Muscle layer of colon (tissue), 2 donors: Measurements from ENCODE around the gene CSNK1G3.

Experiments
- H3K27ac ChIP-seq: one replicate; pipeline ENCODE4 v1.7.0; 2013; ENCODE audit warnings: low read depth, mild to moderate bottlenecking, low read length, moderate library complexity
- H3K27me3 ChIP-seq, 2 donors: one replicate each; pipeline ENCODE4 v1.7.0; 2013; ENCODE audit warnings: low read length in 2 of 2, mild to moderate bottlenecking in 2 of 2; ENCODE audit not compliant: insufficient read depth in 2 of 2, control insufficient read depth in 1 of 2
- H3K36me3 ChIP-seq: one replicate; pipeline ENCODE4 v1.7.0; 2013; ENCODE audit warnings: mild to moderate bottlenecking, low read length; ENCODE audit not compliant: insufficient read depth
- H3K4me1 ChIP-seq: one replicate; pipeline ENCODE4 v1.7.0; 2013; ENCODE audit warnings: mild to moderate bottlenecking, low read length; ENCODE audit not compliant: insufficient read depth
- H3K4me3 ChIP-seq, 2 donors: one replicate each; pipeline ENCODE4 v1.7.0; 2013; ENCODE audit warnings: low read length in 2 of 2, low read depth in 1 of 2, mild to moderate bottlenecking in 1 of 2, moderate library complexity in 1 of 2
- H3K9ac ChIP-seq: one replicate; pipeline ENCODE4 v1.7.0; 2013; ENCODE audit warnings: low read length
- H3K9me3 ChIP-seq: one replicate; pipeline ENCODE4 v1.7.0; 2013; ENCODE audit warnings: mild to moderate bottlenecking, low read length
- donor health status: abdominal sarcoma.
- donor health status: Adenocarcinoma of cecum.

The CSNK1G3 gene

GRCh38 chr5:123571927-123572326 is 60.0 kb downstream of the CSNK1G3 start:
- no peaks in the 10 kb centered on the region for H3K36me3 ChIP-seq

GRCh38 chr5:123578390-123578789 is 66.4 kb downstream of the CSNK1G3 start:
- H3K4me3 ChIP-seq = no peak overlapping the region
- H3K27ac ChIP-seq = no peak overlapping the region
- H3K9me3 ChIP-seq = no peaks in the 10 kb centered on the region
- no peaks in the 10 kb centered on the region for H3K36me3 ChIP-seq
- no peaks in the 10 kb centered on the region for H3K4me1 ChIP-seq
- H3K27me3 ChIP-seq = no peaks in the 10 kb centered on the region
- H3K9ac ChIP-seq = no peak overlapping the region

More at GRCh38 chr5:123571927-123572326, 60.0 kb downstream of the CSNK1G3 start:
- Histone ChIP-seq H3K9ac (no peak overlapping the region), H3K27me3 (no peaks in the 10 kb centered on the region), H3K9me3 (no peaks in the 10 kb centered on the region), H3K27ac (no peak overlapping the region), H3K4me1 (no peaks in the 10 kb centered on the region), H3K4me3 (no peak overlapping the region)

GRCh38 chr5:123579410-123579809 is 67.4 kb downstream of the CSNK1G3 start:
- Histone ChIP-seq H3K36me3 (no peaks in the 10 kb centered on the region), H3K9ac (no peak overlapping the region), H3K4me3 (no peak overlapping the region), H3K27ac (no peak overlapping the region), H3K4me1 (no peaks in the 10 kb centered on the region), H3K27me3 (no peaks in the 10 kb centered on the region), H3K9me3 (no peaks in the 10 kb centered on the region)

- no peak overlapping the region for H3K4me3 ChIP-seq
- no peak overlapping the region for H3K9ac ChIP-seq
- H3K36me3 ChIP-seq = no peaks in the 10 kb centered on the region
- no peaks in the 10 kb centered on the region for H3K27me3 ChIP-seq
- H3K27ac ChIP-seq = no peak overlapping the region
- H3K4me1 ChIP-seq = no peaks in the 10 kb centered on the region
- no peaks in the 10 kb centered on the region for H3K9me3 ChIP-seq
Measured at GRCh38 chr5:123582550-123583285, 70.7 kb downstream of the CSNK1G3 start.

GRCh38 chr5:123585871-123586270 is 73.9 kb downstream of the CSNK1G3 start:
- H3K36me3 ChIP-seq = no peaks in the 10 kb centered on the region
- H3K9me3 ChIP-seq = no peaks in the 10 kb centered on the region
- no peaks in the 10 kb centered on the region for H3K4me1 ChIP-seq
- H3K27ac ChIP-seq = no peak overlapping the region
- no peak overlapping the region for H3K4me3 ChIP-seq
- H3K27me3 ChIP-seq = no peaks in the 10 kb centered on the region
- no peak overlapping the region for H3K9ac ChIP-seq

- H3K4me3 ChIP-seq = no peak overlapping the region
- no peaks in the 10 kb centered on the region for H3K27me3 ChIP-seq
- H3K9ac ChIP-seq = no peak overlapping the region
- no peak overlapping the region for H3K27ac ChIP-seq
- H3K4me1 ChIP-seq = no peaks in the 10 kb centered on the region
- H3K9me3 ChIP-seq = no peaks in the 10 kb centered on the region
- H3K36me3 ChIP-seq = no peaks in the 10 kb centered on the region
Measured at GRCh38 chr5:123594434-123594833, 82.5 kb downstream of the CSNK1G3 start.

GRCh38 chr5:123597018-123597417 is 85.0 kb downstream of the CSNK1G3 start:
- Histone ChIP-seq H3K36me3 (no peaks in the 10 kb centered on the region), H3K4me1 (no peaks in the 10 kb centered on the region), H3K9me3 (no peaks in the 10 kb centered on the region), H3K9ac (no peak overlapping the region), H3K27ac (no peak overlapping the region), H3K27me3 (no peaks in the 10 kb centered on the region), H3K4me3 (no peak overlapping the region)

- no peak overlapping the region for H3K27ac ChIP-seq
- no peak overlapping the region for H3K4me3 ChIP-seq
- no peaks in the 10 kb centered on the region for H3K27me3 ChIP-seq
- H3K36me3 ChIP-seq = no peaks in the 10 kb centered on the region
- H3K9ac ChIP-seq = no peak overlapping the region
- no peaks in the 10 kb centered on the region for H3K9me3 ChIP-seq
- H3K4me1 ChIP-seq = no peaks in the 10 kb centered on the region
Measured at GRCh38 chr5:123598028-123598689, 86.2 kb downstream of the CSNK1G3 start.

GRCh38 chr5:123599171-123599570 is 87.2 kb downstream of the CSNK1G3 start:
- H3K9me3 ChIP-seq = no peaks in the 10 kb centered on the region
- no peaks in the 10 kb centered on the region for H3K27me3 ChIP-seq
- H3K27ac ChIP-seq = no peak overlapping the region
- no peaks in the 10 kb centered on the region for H3K4me1 ChIP-seq
- no peak overlapping the region for H3K9ac ChIP-seq
- H3K4me3 ChIP-seq = no peak overlapping the region
- H3K36me3 ChIP-seq = no peaks in the 10 kb centered on the region

GRCh38 chr5:123601610-123602009 is 89.6 kb downstream of the CSNK1G3 start:
- Histone ChIP-seq H3K4me3 (no peak overlapping the region), H3K27ac (no peak overlapping the region), H3K9ac (no peak overlapping the region), H3K27me3 (no peaks in the 10 kb centered on the region), H3K4me1 (no peaks in the 10 kb centered on the region), H3K36me3 (peaks cover 2% of the 10 kb centered on the region), H3K9me3 (no peaks in the 10 kb centered on the region)

GRCh38 chr5:123605822-123606221 is 93.8 kb downstream of the CSNK1G3 start:
- Histone ChIP-seq H3K36me3 (peaks cover 4% of the 10 kb centered on the region), H3K9ac (no peak overlapping the region), H3K27ac (no peak overlapping the region), H3K4me3 (no peak overlapping the region), H3K9me3 (no peaks in the 10 kb centered on the region), H3K27me3 (no peaks in the 10 kb centered on the region), H3K4me1 (no peaks in the 10 kb centered on the region)

GRCh38 chr5:123610209-123610608 is 98.2 kb downstream of the CSNK1G3 start:
- Histone ChIP-seq H3K9ac (no peak overlapping the region), H3K4me3 (no peak overlapping the region), H3K4me1 (no peaks in the 10 kb centered on the region), H3K27me3 (no peaks in the 10 kb centered on the region), H3K9me3 (no peaks in the 10 kb centered on the region), H3K36me3 (peaks cover 9% of the 10 kb centered on the region), H3K27ac (no peak overlapping the region)
